HuH-7 (cell line): ENCODE results near the gene DPT.

Source experiments
- DNase-seq: peaks from one replicate; pipeline ENCODE4 v3.0.0; 2011; ENCODE audit warnings: low spot score

DPT gene

DNA sequence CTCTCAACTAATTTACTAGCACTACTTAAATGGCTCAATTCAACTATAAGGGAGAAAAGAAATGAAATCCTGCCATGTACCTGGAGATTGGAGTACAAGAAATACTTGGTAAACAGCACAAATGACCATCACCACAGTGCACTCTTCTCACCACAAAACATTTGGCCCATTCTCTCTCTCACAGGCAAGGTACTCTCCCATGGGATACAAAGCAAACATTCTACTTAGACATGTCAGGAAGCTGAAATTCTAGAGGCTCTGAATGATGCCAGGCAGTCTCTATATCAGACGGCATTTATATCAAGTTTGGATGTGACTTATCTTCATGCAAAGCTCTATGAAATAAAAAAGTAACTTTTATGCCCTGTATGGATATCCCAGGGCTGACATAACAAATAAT, 72.5 kb downstream of the DPT start:
- no peak for DNase-seq

GRCh38 chr1:168654198-168654915, 74.6 kb downstream of the DPT start:
- DNase-seq, result no peak

GRCh38 chr1:168653567-168653966, 75.4 kb downstream of the DPT start:
- no peak for DNase-seq

GRCh38 chr1:168645721-168646120, 83.3 kb downstream of the DPT start:
- no peak for DNase-seq
